Osteoblast (primary cell): ENCODE measurements around the gene CDKL4. TPM values are rescaled to one million over a fixed set of nuclear protein-coding genes. Genes with fewer than 3 reads are reported as not detected.
"Not testable (repeated sequence)": the region's sequence is repeated elsewhere in the genome, so short reads cannot be mapped to it uniquely, and the experiment has no call there.

ENCODE experiments used
- DNase-seq: peaks from one replicate; pipeline ENCODE4 v3.0.0; 2011; ENCODE audit warnings: low spot score, mixed read lengths; ENCODE audit not compliant: insufficient read length; ENCODE audit errors: missing footprints
- H2AFZ ChIP-seq: 2 replicates; pipeline ENCODE4 v1.6.0; 2011; ENCODE audit warnings: mild to moderate bottlenecking, low read length
- H3K27ac ChIP-seq: 2 replicates; pipeline ENCODE4 v1.5.1; 2011; ENCODE audit warnings: mild to moderate bottlenecking, low read depth, low read length, moderate library complexity
- H3K27me3 ChIP-seq: 2 replicates; pipeline ENCODE4 v1.6.0; 2012; ENCODE audit warnings: mild to moderate bottlenecking, control low read depth, inconsistent platforms, low read length, moderate library complexity; ENCODE audit not compliant: insufficient read depth
- H3K36me3 ChIP-seq: 2 replicates; pipeline ENCODE4 v1.5.1; 2011; ENCODE audit warnings: mild to moderate bottlenecking, low read length, control low read depth, moderate library complexity; ENCODE audit not compliant: insufficient read depth
- H3K4me1 ChIP-seq: 2 replicates; pipeline ENCODE4 v1.5.1; 2011; ENCODE audit warnings: mild to moderate bottlenecking, low read length, control low read depth, moderate library complexity; ENCODE audit not compliant: insufficient read depth
- H3K4me2 ChIP-seq: 2 replicates; pipeline ENCODE4 v1.6.0; 2011; ENCODE audit warnings: mild to moderate bottlenecking, low read length; ENCODE audit not compliant: insufficient read depth
- H3K4me3 ChIP-seq: fragments of 200-600 bp; sonication (generic); 3 replicates; pipeline ENCODE4 v1.5.1; 2012; ENCODE audit warnings: mild to moderate bottlenecking, low read length, inconsistent platforms; ENCODE audit not compliant: insufficient read depth
- H3K79me2 ChIP-seq: 2 replicates; pipeline ENCODE4 v1.6.0; 2012; ENCODE audit warnings: mild to moderate bottlenecking, low read length, control low read depth, inconsistent platforms; ENCODE audit not compliant: insufficient read depth
- H3K9me3 ChIP-seq: 2 replicates; pipeline ENCODE4 v1.5.1; 2011; ENCODE audit warnings: low read depth, low read length, control low read depth
- H4K20me1 ChIP-seq: 2 replicates; pipeline ENCODE4 v1.6.0; 2012; ENCODE audit warnings: mild to moderate bottlenecking, low read length, control low read depth; ENCODE audit not compliant: insufficient read depth
- total RNA-seq: library from RNA; depleted of rRNA; stranded (reverse); fragments of >200 nt; gene quantifications from 2 replicates; pipeline ENCODE4 v1.2.3, GENCODE V29; 2012
- TF ChIP-seq, protein P1 (sequence below): IDR thresholded peaks from 2 replicates; pipeline ENCODE4 v1.5.1; 2011; ENCODE audit warnings: mild to moderate bottlenecking, low read depth, low read length, moderate library complexity; ENCODE audit errors: extremely low read depth

Gene CDKL4
- total RNA-seq, 1 donor = 2.2 TPM

DNA sequence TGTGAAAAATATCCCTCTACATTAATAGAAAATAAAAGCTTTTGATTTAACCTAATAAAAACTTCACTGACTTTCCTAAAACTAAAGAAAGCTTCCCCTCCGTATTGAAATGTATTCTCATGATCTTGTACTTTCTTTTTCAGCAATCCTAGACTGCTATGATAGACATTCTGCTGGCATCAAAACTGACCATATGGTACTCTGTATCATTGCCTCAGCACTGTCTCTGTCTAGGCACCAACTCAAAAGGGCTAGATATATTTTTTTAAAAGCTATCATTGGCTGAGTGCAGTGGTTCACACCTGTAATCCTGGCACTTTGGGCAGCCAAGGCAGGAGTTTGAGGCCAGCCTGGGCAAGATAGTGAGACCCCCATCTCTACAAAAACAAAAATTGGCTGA, 32.9 kb downstream of the CDKL4 start:
- H3K27ac ChIP-seq = no peak overlapping the region
- DNase-seq = no peak
- no peaks in the 10 kb centered on the region for H3K9me3 ChIP-seq
- H2AFZ ChIP-seq = no peak overlapping the region
- H3K4me2 ChIP-seq = no peak overlapping the region
- H3K36me3 ChIP-seq = no peaks in the 10 kb centered on the region
- H3K79me2 ChIP-seq = no peaks in the 10 kb centered on the region
- H3K27me3 ChIP-seq = no peaks in the 10 kb centered on the region
- H3K4me3 ChIP-seq = no peak overlapping the region
- no peaks in the 10 kb centered on the region for H4K20me1 ChIP-seq
- TF ChIP-seq, protein P1, sequence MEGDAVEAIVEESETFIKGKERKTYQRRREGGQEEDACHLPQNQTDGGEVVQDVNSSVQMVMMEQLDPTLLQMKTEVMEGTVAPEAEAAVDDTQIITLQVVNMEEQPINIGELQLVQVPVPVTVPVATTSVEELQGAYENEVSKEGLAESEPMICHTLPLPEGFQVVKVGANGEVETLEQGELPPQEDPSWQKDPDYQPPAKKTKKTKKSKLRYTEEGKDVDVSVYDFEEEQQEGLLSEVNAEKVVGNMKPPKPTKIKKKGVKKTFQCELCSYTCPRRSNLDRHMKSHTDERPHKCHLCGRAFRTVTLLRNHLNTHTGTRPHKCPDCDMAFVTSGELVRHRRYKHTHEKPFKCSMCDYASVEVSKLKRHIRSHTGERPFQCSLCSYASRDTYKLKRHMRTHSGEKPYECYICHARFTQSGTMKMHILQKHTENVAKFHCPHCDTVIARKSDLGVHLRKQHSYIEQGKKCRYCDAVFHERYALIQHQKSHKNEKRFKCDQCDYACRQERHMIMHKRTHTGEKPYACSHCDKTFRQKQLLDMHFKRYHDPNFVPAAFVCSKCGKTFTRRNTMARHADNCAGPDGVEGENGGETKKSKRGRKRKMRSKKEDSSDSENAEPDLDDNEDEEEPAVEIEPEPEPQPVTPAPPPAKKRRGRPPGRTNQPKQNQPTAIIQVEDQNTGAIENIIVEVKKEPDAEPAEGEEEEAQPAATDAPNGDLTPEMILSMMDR = no peak
- no peaks in the 10 kb centered on the region for H3K4me1 ChIP-seq

DNA sequence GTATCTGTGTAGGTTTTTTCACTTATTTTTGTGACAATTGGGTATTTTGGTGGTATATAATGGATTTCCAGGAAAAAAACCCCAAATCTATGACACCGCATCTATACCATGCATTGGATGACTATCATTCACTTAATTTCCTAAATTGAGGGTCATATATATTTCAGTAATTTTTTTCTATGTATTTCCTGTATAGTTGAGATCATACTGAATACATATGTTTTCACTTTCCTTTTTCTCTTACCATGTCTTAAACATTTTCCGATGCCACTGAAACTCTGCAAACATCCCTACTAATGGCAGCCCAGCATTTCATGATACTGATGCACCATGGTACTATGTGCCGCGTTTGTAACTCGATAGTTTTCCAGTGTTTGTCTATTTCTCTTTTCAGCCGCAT, 40.4 kb downstream of the CDKL4 start:
- no peaks in the 10 kb centered on the region for H3K79me2 ChIP-seq
- no peaks in the 10 kb centered on the region for H3K9me3 ChIP-seq
- H4K20me1 ChIP-seq = no peaks in the 10 kb centered on the region
- no peak overlapping the region for H3K4me3 ChIP-seq
- TF ChIP-seq, protein P1 = no peak
- no peaks in the 10 kb centered on the region for H3K36me3 ChIP-seq
- no peaks in the 10 kb centered on the region for H3K4me1 ChIP-seq
- H3K4me2 ChIP-seq = no peak overlapping the region
- no peaks in the 10 kb centered on the region for H3K27me3 ChIP-seq
- DNase-seq = no peak
- no peak overlapping the region for H2AFZ ChIP-seq
- H3K27ac ChIP-seq = no peak overlapping the region

DNA sequence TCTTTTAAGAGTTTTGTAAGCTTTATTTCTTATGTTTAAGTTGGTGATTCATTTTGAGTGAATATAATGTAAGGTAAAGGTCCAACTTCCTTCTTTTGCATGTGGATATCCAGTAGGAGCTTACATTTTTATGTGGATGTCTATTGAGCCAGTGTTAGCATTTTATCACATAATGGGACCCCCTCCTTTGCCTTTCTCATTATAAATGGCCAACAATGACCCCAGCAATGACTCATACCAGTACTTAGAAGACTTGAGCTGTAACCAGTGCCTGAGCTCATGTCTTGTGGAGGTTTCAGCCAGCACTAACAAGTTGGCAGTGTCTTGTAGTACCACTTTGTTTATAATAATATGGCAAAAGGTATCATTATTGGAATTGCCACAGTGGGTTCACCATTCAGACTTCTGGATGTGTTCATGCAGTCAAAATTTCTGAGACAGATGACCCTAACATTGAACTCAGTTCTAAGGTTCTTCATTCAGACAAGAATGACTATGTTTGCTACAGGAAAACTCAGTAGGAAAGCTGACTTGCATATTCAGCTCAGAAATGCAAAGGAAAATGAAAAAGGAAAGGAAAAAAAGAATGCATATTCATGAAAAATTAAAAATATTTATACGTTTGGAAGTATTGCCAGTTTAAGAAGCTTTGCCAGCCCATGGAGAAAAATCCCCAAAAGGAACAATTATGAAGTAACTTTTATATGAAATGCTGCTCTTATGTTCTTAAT, 41.0 kb downstream of the CDKL4 start:
- Histone ChIP-seq H3K9me3 (no peaks in the 10 kb centered on the region), H3K4me3 (no peak overlapping the region), H3K27me3 (no peaks in the 10 kb centered on the region), H3K27ac (no peak overlapping the region), H3K4me1 (no peaks in the 10 kb centered on the region), H2AFZ (no peak overlapping the region), H3K36me3 (no peaks in the 10 kb centered on the region), H3K4me2 (no peak overlapping the region), H4K20me1 (no peaks in the 10 kb centered on the region), H3K79me2 (no peaks in the 10 kb centered on the region)
- TF ChIP-seq, protein P1 = no peak
- DNase-seq = no peak

DNA sequence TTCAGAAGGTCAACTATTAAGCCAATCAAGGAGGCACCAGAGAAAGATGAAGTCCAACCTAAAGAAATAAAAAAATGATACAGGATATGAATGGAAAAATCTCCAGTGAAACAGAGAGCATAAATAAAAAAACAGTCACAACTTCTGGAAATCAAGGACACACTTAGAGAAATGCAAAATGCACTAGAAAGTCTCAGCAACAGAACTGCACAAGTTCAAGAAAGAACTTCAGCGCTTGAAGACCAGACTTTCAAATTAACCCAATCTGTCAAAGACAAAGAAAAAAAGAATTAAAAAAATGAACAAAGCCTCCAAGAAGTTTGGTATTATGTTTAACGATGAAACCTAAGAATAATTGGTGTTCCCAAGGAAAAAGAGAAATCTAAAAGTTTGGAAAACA, 46.8 kb downstream of the CDKL4 start:
- H3K9me3 ChIP-seq, DNase-seq, H3K27ac ChIP-seq, H3K36me3 ChIP-seq, H2AFZ ChIP-seq, H3K27me3 ChIP-seq, H3K79me2 ChIP-seq, H4K20me1 ChIP-seq, H3K4me2 ChIP-seq, H3K4me3 ChIP-seq, H3K4me1 ChIP-seq: not testable (repeated sequence)
